H1 (cell line): ENCODE data around the gene NPL. TPM values are rescaled to one million over a fixed set of nuclear protein-coding genes. Genes with fewer than 3 reads are reported as not detected.

ENCODE experiments used
- CTCF ChIA-PET: fragments of 300-600 bp; sonication (Branson Sonifier 250); formaldehyde crosslinking; loops from one replicate; lab custom pipeline; 2021; ENCODE audit not compliant: partially characterized antibody; lab: Charles Lee
- POLR2A ChIA-PET: fragments of 300-600 bp; sonication (Branson Sonifier 250); formaldehyde crosslinking; loops from one replicate; lab custom pipeline; 2021; ENCODE audit warnings: inconsistent platforms; ENCODE audit not compliant: partially characterized antibody; lab: Charles Lee
- DNase-seq, 2 experiments: peaks; one replicate each; pipeline versions ENCODE4 v3.0.0 to v3.0.0-alpha.2; 2010 to 2022; ENCODE audit warnings: low spot score in 2 of 2, low read depth in 1 of 2, mixed read lengths in 1 of 2
- FAIRE-seq: peaks from 2 replicates; lab custom pipeline; 2011; peaks lifted over from hg19 to GRCh38; lab: Jason Lieb, UNC
- H2AFZ ChIP-seq: 2 replicates; pipeline ENCODE4 v1.8.1; 2012; ENCODE audit warnings: low read length, inconsistent platforms
- H2AK5ac ChIP-seq: 2 replicates; pipeline ENCODE4 v1.6.1; 2013; ENCODE audit warnings: low read depth, low read length
- H2BK120ac ChIP-seq: replicated peaks from 2 replicates; pipeline ENCODE3; 2013; ENCODE audit warnings: low read depth, low read length, inconsistent platforms
- H2BK12ac ChIP-seq: 2 replicates; pipeline ENCODE4 v1.6.1; 2013; ENCODE audit warnings: low read depth, low read length
- H2BK15ac ChIP-seq: 2 replicates; pipeline ENCODE4 v1.6.1; 2013; ENCODE audit warnings: low read length
- H2BK20ac ChIP-seq: 2 replicates; pipeline ENCODE4 v1.6.1; 2013; ENCODE audit warnings: low read length
- H2BK5ac ChIP-seq: 2 replicates; pipeline ENCODE4 v1.6.1; 2013; ENCODE audit warnings: low read depth, low read length
- H3K14ac ChIP-seq: 2 replicates; pipeline ENCODE4 v1.6.1; 2013; ENCODE audit warnings: inconsistent platforms; ENCODE audit not compliant: insufficient read length
- H3K18ac ChIP-seq: 2 replicates; pipeline ENCODE4 v1.6.1; 2013; ENCODE audit warnings: low read length; ENCODE audit errors: extremely low read depth
- H3K23ac ChIP-seq: 2 replicates; pipeline ENCODE4 v1.6.1; 2013; ENCODE audit warnings: inconsistent platforms; ENCODE audit not compliant: insufficient read length
- H3K23me2 ChIP-seq: 2 replicates; pipeline ENCODE4 v1.6.1; 2013; ENCODE audit warnings: low read depth, low read length
- H3K27ac ChIP-seq: 2 replicates; pipeline ENCODE4 v1.6.1; 2011; ENCODE audit warnings: low read depth, low read length, inconsistent platforms
- H3K27me3 ChIP-seq, 4 experiments: replicated peaks in 1 of 4; 1 replicate in 1 of 4; 2 replicates in 3 of 4; pipeline versions ENCODE4 v1.6.1 to v1.8.1; 2011 to 2013; ENCODE audit warnings: low read length in 3 of 4, mild to moderate bottlenecking in 3 of 4, inconsistent platforms in 2 of 4, mixed read lengths in 2 of 4, moderate library complexity in 1 of 4; ENCODE audit not compliant: control insufficient read depth in 3 of 4, insufficient read depth in 3 of 4; ENCODE audit errors: extremely low read depth in 1 of 4
- H3K36me3 ChIP-seq, 4 experiments: 2 replicates each; pipeline versions ENCODE4 v1.6.1 to v1.8.1; 2011 to 2013; ENCODE audit warnings: mild to moderate bottlenecking in 4 of 4, low read length in 3 of 4, moderate library complexity in 2 of 4, control low read depth in 1 of 4, inconsistent platforms in 1 of 4; ENCODE audit not compliant: insufficient read depth in 4 of 4, control insufficient read depth in 2 of 4
- H3K4ac ChIP-seq: replicated peaks from 2 replicates; pipeline ENCODE3; 2013; ENCODE audit warnings: low read length, low read depth, mixed read lengths, inconsistent platforms; ENCODE audit not compliant: insufficient read length
- H3K4me1 ChIP-seq, 4 experiments: replicated peaks in 1 of 4; 1 replicate in 1 of 4; 2 replicates in 3 of 4; pipeline versions ENCODE4 v1.6.1 to v1.8.1; 2011 to 2013; ENCODE audit warnings: low read length in 3 of 4, inconsistent platforms in 2 of 4, mixed read lengths in 1 of 4; ENCODE audit not compliant: insufficient read depth in 4 of 4, control insufficient read depth in 3 of 4
- H3K4me2 ChIP-seq, 2 experiments: 2 replicates each; pipeline versions ENCODE4 v1.6.1 to v1.8.1; 2011 to 2013; ENCODE audit warnings: low read depth in 2 of 2, low read length in 2 of 2, control low read depth in 1 of 2, inconsistent platforms in 1 of 2, mild to moderate bottlenecking in 1 of 2; ENCODE audit not compliant: insufficient read depth in 1 of 2
- H3K4me3 ChIP-seq, 4 experiments: fragments of 200-600, 300-600 bp in 1 of 4; sonication (generic), shearing (Covaris generic), sonication (Bioruptor Twin) in 1 of 4; 2 replicates each; pipeline versions ENCODE4 v1.5.1 to v1.8.1; 2011 to 2016; ENCODE audit warnings: low read length in 4 of 4, low read depth in 3 of 4, control low read depth in 2 of 4, inconsistent platforms in 2 of 4, mild to moderate bottlenecking in 2 of 4, mixed read lengths in 1 of 4, moderate library complexity in 1 of 4; ENCODE audit not compliant: insufficient read depth in 2 of 4; ENCODE audit errors: extremely low read depth in 1 of 4
- H3K56ac ChIP-seq: replicated peaks from 2 replicates; pipeline ENCODE3; 2013; ENCODE audit warnings: low read depth, mild to moderate bottlenecking, mixed read lengths, low read length, inconsistent platforms; ENCODE audit not compliant: insufficient read length
- H3K79me1 ChIP-seq: 2 replicates; pipeline ENCODE4 v1.6.1; 2013; ENCODE audit warnings: low read depth, low read length, control low read depth
- H3K79me2 ChIP-seq, 2 experiments: 2 replicates each; pipeline versions ENCODE4 v1.6.1 to v1.8.1; 2012 to 2013; ENCODE audit warnings: low read length in 2 of 2, mild to moderate bottlenecking in 2 of 2, inconsistent platforms in 1 of 2; ENCODE audit not compliant: insufficient read depth in 2 of 2, control insufficient read depth in 1 of 2
- H3K9ac ChIP-seq, 4 experiments: replicated peaks in 1 of 4; 1 replicate in 1 of 4; 2 replicates in 3 of 4; pipeline versions ENCODE4 v1.6.1 to v1.8.1; 2011 to 2013; ENCODE audit warnings: low read depth in 3 of 4, low read length in 3 of 4, control low read depth in 2 of 4, mild to moderate bottlenecking in 2 of 4, moderate library complexity in 2 of 4, inconsistent platforms in 1 of 4; ENCODE audit errors: extremely low read depth in 1 of 4
- H3K9me3 ChIP-seq, 2 experiments: 2 replicates each; pipeline versions ENCODE4 v1.6.1 to v1.8.1; 2012 to 2013; ENCODE audit warnings: mild to moderate bottlenecking in 2 of 2, moderate library complexity in 2 of 2, control low read depth in 1 of 2, inconsistent platforms in 1 of 2, low read depth in 1 of 2, low read length in 1 of 2, mixed read lengths in 1 of 2; ENCODE audit not compliant: insufficient read depth in 2 of 2
- H4K20me1 ChIP-seq, 2 experiments: replicated peaks in 1 of 2; 2 replicates each; pipeline versions ENCODE3 to v1.8.1; 2011 to 2013; ENCODE audit warnings: inconsistent platforms in 2 of 2, low read length in 2 of 2, mild to moderate bottlenecking in 1 of 2; ENCODE audit not compliant: insufficient read depth in 2 of 2, control insufficient read depth in 1 of 2
- H4K5ac ChIP-seq: 2 replicates; pipeline ENCODE4 v1.6.1; 2013; ENCODE audit warnings: low read length, low read depth, mixed read lengths, inconsistent platforms; ENCODE audit not compliant: insufficient read length
- H4K8ac ChIP-seq: 2 replicates; pipeline ENCODE4 v1.8.0; 2013; ENCODE audit warnings: mild to moderate bottlenecking, moderate library complexity, low read length, inconsistent platforms; ENCODE audit not compliant: insufficient read depth; ENCODE audit errors: extremely low read depth
- H4K91ac ChIP-seq: replicated peaks from 2 replicates; pipeline ENCODE3; 2013; ENCODE audit warnings: low read length, mixed read lengths, inconsistent platforms; ENCODE audit not compliant: insufficient read length
- EGR1 ChIP-seq: IDR thresholded peaks from 2 replicates; pipeline ENCODE4 v1.6.1; 2011; ENCODE audit warnings: low read depth, low read length, borderline replicate concordance
- FOSL1 ChIP-seq: IDR thresholded peaks from 2 replicates; pipeline ENCODE4 v1.6.1; 2011; ENCODE audit warnings: mild to moderate bottlenecking, low read depth, low read length, moderate library complexity; ENCODE audit not compliant: insufficient read depth
- POU5F1 ChIP-seq: IDR thresholded peaks from 2 replicates; pipeline ENCODE4 v1.6.1; 2011; ENCODE audit warnings: low read depth, mild to moderate bottlenecking, low read length, moderate library complexity
- SIRT6 ChIP-seq: IDR thresholded peaks from one replicate; pipeline ENCODE4 v1.7.1; 2012; ENCODE audit warnings: low read length, inconsistent platforms
- SP2 ChIP-seq: IDR thresholded peaks from 2 replicates; pipeline ENCODE4 v1.6.1; 2012; ENCODE audit warnings: mild to moderate bottlenecking, low read length, inconsistent platforms
- SP4 ChIP-seq: IDR thresholded peaks from 2 replicates; pipeline ENCODE4 v1.6.1; 2012; ENCODE audit warnings: low read length, inconsistent platforms
- TCF12 ChIP-seq: IDR thresholded peaks from 2 replicates; pipeline ENCODE4 v1.6.1; 2011; ENCODE audit warnings: low read depth, mild to moderate bottlenecking, low read length
- TEAD4 ChIP-seq: IDR thresholded peaks from 2 replicates; pipeline ENCODE4 v1.6.1; 2012; ENCODE audit warnings: low read depth, low read length, inconsistent platforms, mixed read lengths
- WGBS, 2 experiments: shearing (Covaris generic) in 1 of 2; methylation state at CpG; one replicate each; pipeline versions ENCODE4 v1.1.6 to v1.1.7; 2013 to 2015; ENCODE audit warnings: low lambda C conversion rate in 2 of 2, mixed read lengths in 2 of 2, inconsistent platforms in 1 of 2, low coverage in 1 of 2, missing lambda C conversion rate in 1 of 2; ENCODE audit not compliant: insufficient replicate concordance in 2 of 2, insufficient coverage in 1 of 2, insufficient read length in 1 of 2; ENCODE audit errors: extremely low coverage in 1 of 2, missing lambda C conversion rate in 1 of 2; 5-methylcytosine and 5-hydroxymethylcytosine counted together
- polyA plus RNA-seq, 7 experiments: library from polyadenylated mRNA; depleted of rRNA in 3 of 7; stranded (reverse) in 5 of 7; unstranded in 2 of 7; fragments of >200 nt in 5 of 7; fragments of 200-250 nt in 2 of 7; gene quantifications; 1 replicate in 5 of 7; 2 replicates in 1 of 7; 4 replicates in 1 of 7; pipeline versions ENCODE4 v1.2.1 to v1.2.3, GENCODE V29; 2011 to 2013; ENCODE audit warnings: missing spikeins in 2 of 7, mixed read lengths in 2 of 7
- total RNA-seq: library from RNA; stranded (reverse); fragmentation: NEBNext Ultra II Directional; extraction: Animal tissue kit (Norgen Biotek cat#: 25700); gene quantifications from 2 replicates; pipeline ENCODE4 v1.2.1, GENCODE V29; 2021

NPL gene
- total and polyA plus RNA-seq, 2 of the 8 experiments (the other 6 are each of a cell fraction or from before 2014, with no cell fraction given): 2.2 to 4.4 TPM

GRCh38 chr1:182809414-182809957 lies 19.9 kb downstream of the NPL start:
- no peak for FAIRE-seq
- Histone ChIP-seq H4K91ac (no peak overlapping the region), H3K9ac (no peak overlapping the region), H3K9me3 (no peaks in the 10 kb centered on the region), H2BK12ac (no peak overlapping the region), H2BK5ac (no peak overlapping the region), H3K27me3 (no peaks in the 10 kb centered on the region), H3K79me1 (no peaks in the 10 kb centered on the region), H2AK5ac (no peak overlapping the region), H3K36me3 (no peaks in the 10 kb centered on the region), H4K5ac (no peak overlapping the region), H3K14ac (no peak overlapping the region), H3K4me1 (peaks cover 3 to 7% (median 4%) of the 10 kb centered on the region in 4 experiments; a peak in 3 of 7 replicates), H2BK120ac (no peak overlapping the region), H2BK15ac (no peak overlapping the region), H3K4me2 (no peak overlapping the region), H3K4ac (no peak overlapping the region), H4K8ac (no peak overlapping the region), H4K20me1 (no peaks in the 10 kb centered on the region), H3K27ac (no peak overlapping the region), H3K18ac (no peak overlapping the region), H3K56ac (no peak overlapping the region), H2AFZ (no peak overlapping the region), H3K79me2 (no peaks in the 10 kb centered on the region), H3K4me3 (no peak overlapping the region), H2BK20ac (no peak overlapping the region), H3K23me2 (peaks cover 3% of the 10 kb centered on the region; the same call in 1 of the 2 replicates), H3K23ac (no peak overlapping the region)
- no peak for DNase-seq
- 86% methylated on average over 3 of the region's 3 CpGs; no CpG with 5 or more reads in 1 of the 2 experiments for WGBS, 2 experiments
- ChIA-PET CTCF (interaction anchor here (0.6 to 3.0 kb wide), 11 partner anchors 14 to 1731 kb away, joined by 3 to 19 read pairs (median 4); no protein-coding TSS in a partner anchor), POLR2A (interaction anchor here (1.1 kb wide), 1 partner anchor 30 kb away, joined by 5 read pairs; no protein-coding TSS in a partner anchor)
- no peak for TF ChIP-seq SP4
- no peak for TF ChIP-seq FOSL1
- TF ChIP-seq SP2: no peak
- TF ChIP-seq POU5F1: no peak
- no peak for TF ChIP-seq TEAD4
- no peak for TF ChIP-seq EGR1
- TF ChIP-seq SIRT6: no peak
- TF ChIP-seq TCF12: no peak
